HepG2 (cell line): ENCODE data around the gene HAGH. TPM values are rescaled to one million over a fixed set of nuclear protein-coding genes. Genes with fewer than 3 reads are reported as not detected.
A peak's percentile ranks its signal among the peaks of the same experiment; 100 is the strongest.

ENCODE experiments used
- ARID4A ChIP-seq: sonication (generic); formaldehyde crosslinking; IDR thresholded peaks from 2 replicates; pipeline ENCODE4 v1.5.0; 2020; ENCODE audit warnings: mild to moderate bottlenecking, missing genetic modification reagents, borderline replicate concordance
- BHLHE40 ChIP-seq: IDR thresholded peaks from 2 replicates; pipeline ENCODE4 v1.6.1; 2011; ENCODE audit warnings: low read length, improper control_type of control experiment
- E2F2 ChIP-seq: sonication (generic); formaldehyde crosslinking; IDR thresholded peaks from 2 replicates; pipeline ENCODE4 v1.4.0; 2020; ENCODE audit warnings: missing genetic modification reagents, borderline replicate concordance
- FOSL2 ChIP-seq: sonication (generic); formaldehyde crosslinking; IDR thresholded peaks from 2 replicates; pipeline ENCODE4 v1.4.0; 2020; ENCODE audit warnings: missing genetic modification reagents
- JUND ChIP-seq: sonication (generic); formaldehyde crosslinking; IDR thresholded peaks from 2 replicates; pipeline ENCODE4 v1.8.0; 2022; ENCODE audit warnings: mild to moderate bottlenecking, missing genetic modification reagents
- KDM5B ChIP-seq: sonication (generic); formaldehyde crosslinking; IDR thresholded peaks from 2 replicates; pipeline ENCODE4 v1.4.0; 2020; ENCODE audit warnings: missing genetic modification reagents, mild to moderate bottlenecking, borderline replicate concordance
- NCOA2 ChIP-seq: sonication (generic); formaldehyde crosslinking; IDR thresholded peaks from 2 replicates; pipeline ENCODE4 v1.8.0; 2022; ENCODE audit warnings: inconsistent platforms
- PLRG1 ChIP-seq: fragments of 450-650 bp; conservative IDR thresholded peaks from 2 replicates; pipeline ENCODE4 v1.6.1; 2016
- RAD51 ChIP-seq: fragments of 450-650 bp; IDR thresholded peaks from 2 replicates; pipeline ENCODE4 v1.6.1; 2016; ENCODE audit warnings: borderline replicate concordance
- RBAK ChIP-seq: sonication (generic); formaldehyde crosslinking; IDR thresholded peaks from 2 replicates; pipeline ENCODE4 v1.5.1; 2020; ENCODE audit warnings: mild to moderate bottlenecking, missing genetic modification reagents
- RBM39 ChIP-seq: fragments of 200-400 bp; formaldehyde crosslinking; IDR thresholded peaks from one replicate; pipeline ENCODE4 v1.6.1; 2018; ENCODE audit warnings: antibody characterized with exemption, mild to moderate bottlenecking, low read depth, low read length; ENCODE audit not compliant: poor library complexity, severe bottlenecking
- SPEN ChIP-seq: sonication (generic); formaldehyde crosslinking; IDR thresholded peaks from 2 replicates; pipeline ENCODE4 v1.5.1; 2020; ENCODE audit warnings: low read depth, mild to moderate bottlenecking, missing genetic modification reagents
- TFAP4 ChIP-seq: sonication (generic); IDR thresholded peaks from 2 replicates; pipeline ENCODE4 v1.6.1; 2016; ENCODE audit warnings: low read depth, borderline replicate concordance
- U2AF1 ChIP-seq: fragments of 200-400 bp; formaldehyde crosslinking; optimal IDR thresholded peaks from 2 replicates; pipeline ENCODE3; 2017; ENCODE audit warnings: mild to moderate bottlenecking, low read depth, low read length
- ZBTB33 ChIP-seq: sonication (generic); formaldehyde crosslinking; IDR thresholded peaks from 2 replicates; pipeline ENCODE4 v1.4.0; 2020; ENCODE audit warnings: missing genetic modification reagents
- ZNF160 ChIP-seq: sonication (generic); formaldehyde crosslinking; IDR thresholded peaks from 2 replicates; pipeline ENCODE4 v1.8.0; 2022; ENCODE audit warnings: mild to moderate bottlenecking, inconsistent platforms, missing genetic modification reagents
- ZNF24 ChIP-seq: fragments of 450-650 bp; IDR thresholded peaks from 2 replicates; pipeline ENCODE4 v1.6.1; 2017; ENCODE audit warnings: antibody characterized with exemption, mild to moderate bottlenecking
- ZNF280D ChIP-seq: sonication (generic); formaldehyde crosslinking; IDR thresholded peaks from 2 replicates; pipeline ENCODE4 v1.5.1; 2020; ENCODE audit warnings: mild to moderate bottlenecking, missing genetic modification reagents
- ZNF354B ChIP-seq: sonication (generic); formaldehyde crosslinking; IDR thresholded peaks from 2 replicates; pipeline ENCODE4 v1.8.0; 2022; ENCODE audit warnings: mild to moderate bottlenecking, missing genetic modification reagents
- ZNF501 ChIP-seq: sonication (generic); formaldehyde crosslinking; IDR thresholded peaks from 2 replicates; pipeline ENCODE4 v1.5.1; 2020; ENCODE audit warnings: mild to moderate bottlenecking, moderate library complexity, missing genetic modification reagents
- polyA plus RNA-seq, 8 experiments: library from polyadenylated mRNA; depleted of rRNA in 3 of 8; stranded (reverse) in 7 of 8; unstranded in 1 of 8; fragments of >200 nt; fragmentation: Illumina TruSeq in 4 of 8; extraction: Trizol in 4 of 8; gene quantifications; 2 replicates each; pipeline versions ENCODE4 v1.2.1 to v1.2.3, GENCODE V29; 2011 to 2016; ENCODE audit warnings: low read depth in 4 of 8, missing spikeins in 1 of 8, mixed read lengths in 1 of 8; ENCODE audit not compliant: insufficient read depth in 1 of 8
- total RNA-seq, 5 experiments: library from RNA; depleted of rRNA; stranded (reverse); fragments of >200 nt; fragmentation: Illumina TruSeq; extraction: Trizol; gene quantifications; 2 replicates each; pipeline ENCODE4 v1.2.3, GENCODE V29; 2016; ENCODE audit warnings: low read depth in 1 of 5

HAGH gene
- total and polyA plus RNA-seq, 2 of the 13 experiments (the other 11 are each of a cell fraction or from before 2014, with no cell fraction given): 70.4 to 95.4 TPM

GRCh38 chr16:1812732-1813163, 13.9 kb downstream of the HAGH start (continued):
- TF ChIP-seq ZNF24 (no peak), RBM39 (no peak), ZBTB33 (CRISPR knock-in tag) (peak; percentile 97), BHLHE40 (no peak), ZNF280D (CRISPR knock-in tag) (no peak), FOSL2 (peak; percentile 22; the same call in 1 of the 2 replicates), RBAK (CRISPR knock-in tag) (no peak), ZNF160 (CRISPR knock-in tag) (no peak), ZNF501 (CRISPR knock-in tag) (peak; percentile 66; the same call in 1 of the 2 replicates), ARID4A (CRISPR knock-in tag) (peak; percentile 41; the same call in 1 of the 2 replicates), SPEN (no peak), PLRG1 (no peak), KDM5B (CRISPR knock-in tag) (no peak; the same call in 1 of the 2 replicates), E2F2 (no peak), RAD51 (no peak), NCOA2 (CRISPR knock-in tag) (0 out of 2 replicates have a peak, but pooled peaks have one; percentile 11), U2AF1 (no peak), ZNF354B (CRISPR knock-in tag) (no peak), TFAP4 (peak; percentile 92), JUND (CRISPR knock-in tag) (no peak)
